ENCODE measurements around the gene SEMA4A. TPM values are rescaled to one million over a fixed set of nuclear protein-coding genes. Genes with fewer than 3 reads are reported as not detected.

SEMA4A gene
- total RNA-seq, 1 donor from 2014 or later, result 0.66 TPM

DNA sequence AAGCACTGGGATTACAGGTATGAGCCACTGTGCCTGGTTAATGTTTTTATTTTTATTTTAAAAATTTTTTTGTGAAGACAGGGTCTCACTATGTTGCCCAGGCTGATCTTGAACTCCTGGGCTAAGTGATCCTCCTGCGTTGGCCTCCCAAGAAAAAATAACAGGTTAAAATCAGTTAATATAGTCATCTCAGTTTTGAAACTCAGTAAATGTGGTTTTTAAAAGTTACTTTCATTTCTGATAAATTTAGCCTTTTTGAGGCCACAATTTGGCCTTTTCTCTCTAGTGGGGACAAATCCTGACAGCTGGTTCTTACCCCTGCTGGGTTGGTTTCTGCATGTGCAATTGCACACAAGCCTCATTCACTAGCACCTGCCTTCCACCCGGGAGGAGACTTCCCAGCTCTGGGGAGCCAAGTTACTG lies 72.7 kb downstream of the SEMA4A start:
- Histone ChIP-seq H3K27ac (ENCODE audit: low read depth, low read length) (no peak overlapping the region), H3K4me1 (ENCODE audit: insufficient read depth, low read length) (peaks cover 10% of the 10 kb centered on the region), H3K4me3 (ENCODE audit: insufficient read depth, low read depth, low read length) (no peak overlapping the region), H3K4me2 (ENCODE audit: low read length) (no peak overlapping the region), H3K27me3 (ENCODE audit: insufficient read depth, low read length) (no peaks in the 10 kb centered on the region), H3K9ac (ENCODE audit: low read length) (no peak overlapping the region), H4K20me1 (ENCODE audit: insufficient read depth, low read length) (peaks cover 17% of the 10 kb centered on the region), H2AFZ (ENCODE audit: low read depth, low read length) (no peak overlapping the region), H3K36me3 (ENCODE audit: insufficient read depth, low read length) (peaks cover 9% of the 10 kb centered on the region), H3K9me3 (ENCODE audit: insufficient read depth, low read depth, low read length) (no peaks in the 10 kb centered on the region), H3K79me2 (ENCODE audit: insufficient read depth, low read length) (peaks cover 6% of the 10 kb centered on the region)
- no peak overlapping the region for H3K27ac Mint-ChIP-seq (ENCODE audit: unreplicated experiment)
- FAIRE-seq (no peak), DNase-seq (ENCODE audit: low read depth) (no peak)
- no peak overlapping the region for H3K4me3 Mint-ChIP-seq (ENCODE audit: unreplicated experiment)
- TF ChIP-seq, protein P1, sequence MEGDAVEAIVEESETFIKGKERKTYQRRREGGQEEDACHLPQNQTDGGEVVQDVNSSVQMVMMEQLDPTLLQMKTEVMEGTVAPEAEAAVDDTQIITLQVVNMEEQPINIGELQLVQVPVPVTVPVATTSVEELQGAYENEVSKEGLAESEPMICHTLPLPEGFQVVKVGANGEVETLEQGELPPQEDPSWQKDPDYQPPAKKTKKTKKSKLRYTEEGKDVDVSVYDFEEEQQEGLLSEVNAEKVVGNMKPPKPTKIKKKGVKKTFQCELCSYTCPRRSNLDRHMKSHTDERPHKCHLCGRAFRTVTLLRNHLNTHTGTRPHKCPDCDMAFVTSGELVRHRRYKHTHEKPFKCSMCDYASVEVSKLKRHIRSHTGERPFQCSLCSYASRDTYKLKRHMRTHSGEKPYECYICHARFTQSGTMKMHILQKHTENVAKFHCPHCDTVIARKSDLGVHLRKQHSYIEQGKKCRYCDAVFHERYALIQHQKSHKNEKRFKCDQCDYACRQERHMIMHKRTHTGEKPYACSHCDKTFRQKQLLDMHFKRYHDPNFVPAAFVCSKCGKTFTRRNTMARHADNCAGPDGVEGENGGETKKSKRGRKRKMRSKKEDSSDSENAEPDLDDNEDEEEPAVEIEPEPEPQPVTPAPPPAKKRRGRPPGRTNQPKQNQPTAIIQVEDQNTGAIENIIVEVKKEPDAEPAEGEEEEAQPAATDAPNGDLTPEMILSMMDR (IDR thresholded peaks at IDR 0.05; ENCODE audit: insufficient read depth, low read depth, low read length), result no peak
- no peak for TF ChIP-seq EZH2 (IDR thresholded peaks at IDR 0.05; ENCODE audit: insufficient read depth, low read length)
- peaks cover 7% of the 10 kb centered on the region for H3K36me3 Mint-ChIP-seq (ENCODE audit: low read depth, unreplicated experiment)
- H3K9me3 Mint-ChIP-seq (ENCODE audit: unreplicated experiment), result no peaks in the 10 kb centered on the region
- H3K27me3 Mint-ChIP-seq (ENCODE audit: low read depth, unreplicated experiment), result no peaks in the 10 kb centered on the region
- H3K4me1 Mint-ChIP-seq (ENCODE audit: low read depth, unreplicated experiment), result peaks cover 6% of the 10 kb centered on the region

GRCh38 chr1:156226782-156227181 lies 73.4 kb downstream of the SEMA4A start:
- Histone ChIP-seq H3K79me2 (ENCODE audit: insufficient read depth, low read length) (peaks cover 3% of the 10 kb centered on the region), H3K36me3 (ENCODE audit: insufficient read depth, low read length) (peaks cover 9% of the 10 kb centered on the region), H3K27ac (ENCODE audit: low read depth, low read length) (no peak overlapping the region), H2AFZ (ENCODE audit: low read depth, low read length) (no peak overlapping the region), H3K9me3 (ENCODE audit: insufficient read depth, low read depth, low read length) (no peaks in the 10 kb centered on the region), H4K20me1 (ENCODE audit: insufficient read depth, low read length) (peaks cover 12% of the 10 kb centered on the region), H3K4me3 (ENCODE audit: insufficient read depth, low read depth, low read length) (no peak overlapping the region), H3K27me3 (ENCODE audit: insufficient read depth, low read length) (no peaks in the 10 kb centered on the region), H3K4me1 (ENCODE audit: insufficient read depth, low read length) (peaks cover 10% of the 10 kb centered on the region), H3K4me2 (ENCODE audit: low read length) (no peak overlapping the region), H3K9ac (ENCODE audit: low read length) (no peak overlapping the region)
- Mint-ChIP-seq H3K27ac (ENCODE audit: unreplicated experiment) (no peak overlapping the region), H3K36me3 (ENCODE audit: low read depth, unreplicated experiment) (peaks cover 4% of the 10 kb centered on the region), H3K4me3 (ENCODE audit: unreplicated experiment) (no peak overlapping the region), H3K4me1 (ENCODE audit: low read depth, unreplicated experiment) (peaks cover 6% of the 10 kb centered on the region), H3K27me3 (ENCODE audit: low read depth, unreplicated experiment) (no peaks in the 10 kb centered on the region), H3K9me3 (ENCODE audit: unreplicated experiment) (no peaks in the 10 kb centered on the region)
- no peak for TF ChIP-seq EZH2 (IDR thresholded peaks at IDR 0.05; ENCODE audit: insufficient read depth, low read length)
- TF ChIP-seq, protein P1 (IDR thresholded peaks at IDR 0.05; ENCODE audit: insufficient read depth, low read depth, low read length), result no peak
- DNase-seq (ENCODE audit: low read depth) (no peak), FAIRE-seq (no peak)

Other genes starting within 250 kb of the SEMA4A start
- 59.4 and 63.2 TPM in 2 replicates for gene RIT1, start 242.2 kb upstream of the SEMA4A start, total RNA-seq
- gene KHDC4, start 219.2 kb upstream of the SEMA4A start, total RNA-seq, result 44.6 and 48.2 TPM in 2 replicates
- not detected in 2 replicates for gene RXFP4, start 211.9 kb upstream of the SEMA4A start, total RNA-seq
- gene ARHGEF2, start 175.0 kb upstream of the SEMA4A start, total RNA-seq, result 98.3 and 99.3 TPM in 2 replicates
- 236 and 244 TPM in 2 replicates for gene SSR2, start 132.6 kb upstream of the SEMA4A start, total RNA-seq
- gene UBQLN4, start 99.8 kb upstream of the SEMA4A start, total RNA-seq, result 33.5 and 40.0 TPM in 2 replicates
- 60.1 and 62.6 TPM in 2 replicates for gene LAMTOR2, start 98.8 kb upstream of the SEMA4A start, total RNA-seq
- gene RAB25, start 92.4 kb upstream of the SEMA4A start, total RNA-seq, result 0.99 and 3.1 TPM in 2 replicates
- 32.9 and 37.6 TPM in 2 replicates for gene MEX3A, start 71.1 kb upstream of the SEMA4A start, total RNA-seq
- 429 and 464 TPM in 2 replicates for gene LMNA, start 38.9 kb upstream of the SEMA4A start, total RNA-seq
- 21.3 and 21.7 TPM in 2 replicates for gene SLC25A44, start 40.5 kb downstream of the SEMA4A start, total RNA-seq
- 28.9 and 29.9 TPM in 2 replicates for gene PMF1, start 59.4 kb downstream of the SEMA4A start, total RNA-seq
- gene BGLAP, start 88.6 kb downstream of the SEMA4A start, total RNA-seq, result 0.66 TPM in 1 of 2 replicates, not detected in the other
- 6.4 and 7.2 TPM in 2 replicates for gene PAQR6, start 94.5 kb downstream of the SEMA4A start, total RNA-seq
- 75.6 and 81.4 TPM in 2 replicates for gene SMG5, start 129.2 kb downstream of the SEMA4A start, total RNA-seq
- gene TMEM79, start 130.7 kb downstream of the SEMA4A start, total RNA-seq, result 3.0 and 3.2 TPM in 2 replicates
- 43.6 and 52.5 TPM in 2 replicates for gene GLMP, start 142.1 kb downstream of the SEMA4A start, total RNA-seq
- 0.34 TPM in 1 of 2 replicates, not detected in the other for gene VHLL, start 145.7 kb downstream of the SEMA4A start, total RNA-seq
- gene CCT3, start 184.7 kb downstream of the SEMA4A start, total RNA-seq, result 343 and 360 TPM in 2 replicates
- 1.0 and 1.2 TPM in 2 replicates for gene TSACC, start 184.9 kb downstream of the SEMA4A start, total RNA-seq
- not detected in 2 replicates for gene RHBG, start 215.6 kb downstream of the SEMA4A start, total RNA-seq

All from astrocyte (in vitro differentiated cells and primary cell).